Mesothelial cell of epicardium (in vitro differentiated cells): Measurements from ENCODE around the gene PRM3. TPM values are rescaled to one million over a fixed set of nuclear protein-coding genes. Genes with fewer than 3 reads are reported as not detected.

Experiments
- DNase-seq, 2 experiments: peaks; one replicate each; pipeline ENCODE4 v3.0.0; 2021; ENCODE audit warnings: low spot score in 2 of 2; ENCODE audit not compliant: unreplicated experiment in 2 of 2
- H3K27ac Mint-ChIP-seq: 2 replicates; pipeline ENCODE4 v1.8.0; 2021; ENCODE audit warnings: mixed read lengths
- H3K27me3 Mint-ChIP-seq: 2 replicates; pipeline ENCODE4 v1.8.0; 2021; ENCODE audit warnings: low read depth, mixed read lengths
- H3K36me3 Mint-ChIP-seq: 2 replicates; pipeline ENCODE4 v1.8.0; 2021; ENCODE audit warnings: mixed read lengths
- H3K4me1 Mint-ChIP-seq: 2 replicates; pipeline ENCODE4 v1.8.0; 2021; ENCODE audit warnings: mixed read lengths
- H3K4me3 Mint-ChIP-seq: 2 replicates; pipeline ENCODE4 v1.8.0; 2021; ENCODE audit warnings: mild to moderate bottlenecking, moderate library complexity, mixed read lengths
- H3K9me3 Mint-ChIP-seq: 2 replicates; pipeline ENCODE4 v1.8.0; 2021; ENCODE audit warnings: mixed read lengths
- CTCF ChIP-seq: fragments of 200-600 bp; sonication (generic); IDR thresholded peaks from one replicate; pipeline ENCODE4 v1.5.0; 2021; ENCODE audit warnings: antibody characterized with exemption; ENCODE audit not compliant: unreplicated experiment
- total RNA-seq: library from RNA; stranded (reverse); gene quantifications from 3 replicates; pipeline ENCODE4 v1.2.1, GENCODE V29; 2021

The PRM3 gene
- total RNA-seq, 1 donor from 2014 or later = not detected

GRCh38 chr16:11256661-11257130 is 16.7 kb downstream of the PRM3 start:
- peak overlapping the region; percentile 98 for H3K27ac Mint-ChIP-seq
- TF ChIP-seq CTCF = no peak
- no peak for DNase-seq
- H3K27me3 Mint-ChIP-seq = no peaks in the 10 kb centered on the region
- H3K4me3 Mint-ChIP-seq = peak overlapping the region; percentile 90
- H3K9me3 Mint-ChIP-seq = no peaks in the 10 kb centered on the region
- no peaks in the 10 kb centered on the region for H3K36me3 Mint-ChIP-seq
- peaks cover 33% of the 10 kb centered on the region for H3K4me1 Mint-ChIP-seq

- Mint-ChIP-seq H3K4me1 (peaks cover 32% of the 10 kb centered on the region), H3K27ac (peak within 1 kb of the TSS; percentile 98), H3K36me3 (no peaks in the 10 kb centered on the region), H3K27me3 (no peaks in the 10 kb centered on the region), H3K9me3 (no peaks in the 10 kb centered on the region), H3K4me3 (peak within 1 kb of the TSS; percentile 90)
- peak; percentile 85 to 92 for DNase-seq
- peak; percentile 99 for TF ChIP-seq CTCF
Observed at GRCh38 chr16:11255737-11256660, 17.4 kb downstream of the PRM3 start, which contains the start of gene SOCS1. Gene SOCS1, minus strand, starts transcription at chr16:11256204. Its CDS starts 726 bp downstream, at chr16:11255478.

GRCh38 chr16:11254913-11255736 is 18.3 kb downstream of the PRM3 start:
- Mint-ChIP-seq H3K9me3 (no peaks in the 10 kb centered on the region), H3K4me1 (peaks cover 23% of the 10 kb centered on the region), H3K36me3 (no peaks in the 10 kb centered on the region), H3K4me3 (peak overlapping the region; percentile 69), H3K27ac (no peak overlapping the region), H3K27me3 (no peaks in the 10 kb centered on the region)
- peak in 1 of 2 experiments; percentile 65 for DNase-seq
- no peak for TF ChIP-seq CTCF

- Mint-ChIP-seq H3K4me1 (peaks cover 22% of the 10 kb centered on the region), H3K36me3 (no peaks in the 10 kb centered on the region), H3K27me3 (no peaks in the 10 kb centered on the region), H3K27ac (no peak overlapping the region), H3K4me3 (peak overlapping the region; percentile 69), H3K9me3 (no peaks in the 10 kb centered on the region)
- DNase-seq = no peak
- no peak for TF ChIP-seq CTCF
Observed at GRCh38 chr16:11253995-11254912, 19.2 kb downstream of the PRM3 start.
